ENCODE results near the gene LRRC36.

The LRRC36 gene

DNA sequence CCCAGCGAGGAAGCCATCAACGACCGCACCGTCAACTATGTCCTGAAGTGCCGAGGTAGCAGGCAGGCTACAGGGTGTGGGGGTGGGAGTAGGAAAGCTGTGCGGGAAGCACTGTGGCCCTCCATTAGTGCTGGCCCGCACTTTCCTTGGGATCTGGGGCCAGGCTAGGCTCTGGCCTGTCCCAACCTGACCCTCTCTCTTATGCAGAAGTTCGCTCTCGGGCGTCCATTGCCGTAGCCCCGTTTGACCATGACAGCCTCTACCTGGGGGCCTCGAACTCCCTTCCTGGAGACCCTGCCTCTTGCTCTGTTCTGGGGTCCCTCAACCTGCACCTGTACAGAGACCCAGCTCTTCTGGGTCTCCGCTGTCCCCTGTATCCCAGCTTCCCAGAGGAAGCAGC, 38.7 kb upstream of the LRRC36 start:
- ATAC-seq (ENCODE audit: low read depth) = no peak
- no peak for DNase-seq (ENCODE audit: low spot score)

DNA sequence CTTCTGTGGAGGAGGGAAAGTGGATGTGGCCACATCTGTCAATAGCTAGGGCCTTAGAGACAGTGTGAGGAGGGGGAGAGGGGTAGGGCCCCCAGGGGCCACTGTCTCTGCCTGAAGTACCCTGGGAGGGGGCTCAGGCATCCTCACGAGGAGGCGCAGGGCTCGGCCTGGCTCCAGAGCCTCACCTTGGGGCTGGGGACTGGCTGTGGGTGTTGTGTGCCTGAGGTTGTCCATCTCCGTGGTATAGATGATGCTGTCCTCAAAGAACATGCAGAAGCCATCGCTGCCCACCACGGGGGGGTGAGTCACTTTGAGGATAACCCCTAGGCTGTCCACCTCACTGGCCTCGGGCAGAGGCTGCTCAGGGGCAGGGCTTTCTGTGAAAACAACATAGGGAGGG, 35.2 kb upstream of the LRRC36 start:
- no peak overlapping the region for H3K4me3 ChIP-seq (ENCODE audit: severe bottlenecking)
- no peaks in the 10 kb centered on the region for H3K4me1 ChIP-seq (ENCODE audit: insufficient read depth, poor library complexity, severe bottlenecking)
- no peak overlapping the region for H3K27ac ChIP-seq (ENCODE audit: poor library complexity, severe bottlenecking)
- no peaks in the 10 kb centered on the region for H3K27me3 ChIP-seq (ENCODE audit: insufficient read depth, poor library complexity, severe bottlenecking)
- DNase-seq (ENCODE audit: low spot score) (no peak), ATAC-seq (ENCODE audit: low read depth) (no peak)
- no peaks in the 10 kb centered on the region for H3K9me3 ChIP-seq (ENCODE audit: severe bottlenecking)
- TF ChIP-seq, protein P1, sequence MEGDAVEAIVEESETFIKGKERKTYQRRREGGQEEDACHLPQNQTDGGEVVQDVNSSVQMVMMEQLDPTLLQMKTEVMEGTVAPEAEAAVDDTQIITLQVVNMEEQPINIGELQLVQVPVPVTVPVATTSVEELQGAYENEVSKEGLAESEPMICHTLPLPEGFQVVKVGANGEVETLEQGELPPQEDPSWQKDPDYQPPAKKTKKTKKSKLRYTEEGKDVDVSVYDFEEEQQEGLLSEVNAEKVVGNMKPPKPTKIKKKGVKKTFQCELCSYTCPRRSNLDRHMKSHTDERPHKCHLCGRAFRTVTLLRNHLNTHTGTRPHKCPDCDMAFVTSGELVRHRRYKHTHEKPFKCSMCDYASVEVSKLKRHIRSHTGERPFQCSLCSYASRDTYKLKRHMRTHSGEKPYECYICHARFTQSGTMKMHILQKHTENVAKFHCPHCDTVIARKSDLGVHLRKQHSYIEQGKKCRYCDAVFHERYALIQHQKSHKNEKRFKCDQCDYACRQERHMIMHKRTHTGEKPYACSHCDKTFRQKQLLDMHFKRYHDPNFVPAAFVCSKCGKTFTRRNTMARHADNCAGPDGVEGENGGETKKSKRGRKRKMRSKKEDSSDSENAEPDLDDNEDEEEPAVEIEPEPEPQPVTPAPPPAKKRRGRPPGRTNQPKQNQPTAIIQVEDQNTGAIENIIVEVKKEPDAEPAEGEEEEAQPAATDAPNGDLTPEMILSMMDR (IDR thresholded peaks at IDR 0.05; ENCODE audit: poor library complexity, severe bottlenecking) = no peak
- peaks cover 11% of the 10 kb centered on the region for H3K36me3 ChIP-seq (ENCODE audit: low read depth)

More for the DNA sequence above, 38.7 kb upstream of the LRRC36 start:
- Histone ChIP-seq H3K36me3 (ENCODE audit: low read depth) (peaks cover 35% of the 10 kb centered on the region), H3K9me3 (ENCODE audit: severe bottlenecking) (no peaks in the 10 kb centered on the region), H3K27me3 (ENCODE audit: insufficient read depth, poor library complexity, severe bottlenecking) (no peaks in the 10 kb centered on the region), H3K27ac (ENCODE audit: poor library complexity, severe bottlenecking) (no peak overlapping the region), H3K4me1 (ENCODE audit: insufficient read depth, poor library complexity, severe bottlenecking) (no peaks in the 10 kb centered on the region), H3K4me3 (ENCODE audit: severe bottlenecking) (no peak overlapping the region)
- TF ChIP-seq, protein P1 (IDR thresholded peaks at IDR 0.05; ENCODE audit: poor library complexity, severe bottlenecking) = no peak

DNA sequence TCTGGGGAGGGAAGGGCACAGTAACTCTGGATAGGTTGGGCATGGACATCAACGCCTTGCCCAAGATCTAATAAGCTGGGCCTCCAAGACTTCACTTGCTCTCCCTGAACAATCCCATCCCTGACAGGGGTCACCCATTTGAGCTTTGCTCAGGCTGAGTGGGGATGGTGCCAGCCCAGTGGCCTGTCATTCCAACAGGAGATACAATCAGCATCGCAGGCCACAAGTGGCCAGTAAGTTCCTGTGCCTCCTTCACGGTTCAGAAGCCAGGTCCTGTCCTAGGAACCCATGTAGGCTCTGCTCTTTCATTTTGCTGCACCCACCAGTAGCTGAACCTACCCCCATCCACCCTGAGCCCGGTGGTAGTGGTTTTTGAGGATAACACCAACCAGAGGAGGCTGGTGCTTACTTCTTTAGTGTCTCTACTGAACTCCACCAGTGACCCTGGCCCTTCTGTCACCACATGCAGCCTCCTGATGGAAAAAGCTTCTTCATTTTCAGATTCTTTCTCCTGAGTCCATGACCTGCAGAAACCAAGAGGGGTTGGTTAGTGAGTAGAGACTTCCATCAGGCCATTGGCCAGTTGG, 32.4 kb upstream of the LRRC36 start:
- TF ChIP-seq, protein P1 (IDR thresholded peaks at IDR 0.05; ENCODE audit: poor library complexity, severe bottlenecking) = no peak
- H3K27me3 ChIP-seq (ENCODE audit: insufficient read depth, poor library complexity, severe bottlenecking) = no peaks in the 10 kb centered on the region
- ATAC-seq (ENCODE audit: low read depth) (no peak), DNase-seq (ENCODE audit: low spot score) (no peak)
- H3K36me3 ChIP-seq (ENCODE audit: low read depth) = no peaks in the 10 kb centered on the region
- H3K9me3 ChIP-seq (ENCODE audit: severe bottlenecking) = no peaks in the 10 kb centered on the region
- H3K4me3 ChIP-seq (ENCODE audit: severe bottlenecking) = no peak overlapping the region
- H3K4me1 ChIP-seq (ENCODE audit: insufficient read depth, poor library complexity, severe bottlenecking) = no peaks in the 10 kb centered on the region
- no peak overlapping the region for H3K27ac ChIP-seq (ENCODE audit: poor library complexity, severe bottlenecking)

DNA sequence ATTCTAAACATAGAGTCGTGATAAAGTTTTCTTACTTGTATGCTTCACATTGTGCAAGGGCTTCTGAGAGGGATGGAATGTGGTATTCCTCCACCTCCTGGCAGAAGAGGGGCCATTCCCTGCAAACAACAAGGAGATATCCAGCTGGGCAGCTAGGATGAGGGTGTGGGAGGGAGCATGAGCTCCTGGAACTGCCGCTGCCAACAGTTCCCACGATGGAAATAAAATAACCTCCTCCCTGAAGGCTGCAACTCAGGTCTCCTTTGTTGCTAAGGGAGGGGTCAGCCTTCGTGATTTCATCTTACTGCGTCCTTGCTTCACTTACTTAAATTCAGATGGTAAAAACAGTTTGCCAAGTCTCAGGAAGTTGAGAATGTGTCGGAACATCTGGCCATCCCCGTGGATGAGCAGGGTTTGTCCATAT, 31.7 kb upstream of the LRRC36 start:
- ATAC-seq (ENCODE audit: low read depth) (no peak), DNase-seq (ENCODE audit: low spot score) (no peak)
- H3K9me3 ChIP-seq (ENCODE audit: severe bottlenecking) = no peaks in the 10 kb centered on the region
- H3K4me3 ChIP-seq (ENCODE audit: severe bottlenecking) = no peak overlapping the region
- H3K36me3 ChIP-seq (ENCODE audit: low read depth) = no peaks in the 10 kb centered on the region
- TF ChIP-seq, protein P1 (IDR thresholded peaks at IDR 0.05; ENCODE audit: poor library complexity, severe bottlenecking) = no peak
- H3K4me1 ChIP-seq (ENCODE audit: insufficient read depth, poor library complexity, severe bottlenecking) = no peaks in the 10 kb centered on the region
- H3K27ac ChIP-seq (ENCODE audit: poor library complexity, severe bottlenecking) = no peak overlapping the region
- no peaks in the 10 kb centered on the region for H3K27me3 ChIP-seq (ENCODE audit: insufficient read depth, poor library complexity, severe bottlenecking)

DNA sequence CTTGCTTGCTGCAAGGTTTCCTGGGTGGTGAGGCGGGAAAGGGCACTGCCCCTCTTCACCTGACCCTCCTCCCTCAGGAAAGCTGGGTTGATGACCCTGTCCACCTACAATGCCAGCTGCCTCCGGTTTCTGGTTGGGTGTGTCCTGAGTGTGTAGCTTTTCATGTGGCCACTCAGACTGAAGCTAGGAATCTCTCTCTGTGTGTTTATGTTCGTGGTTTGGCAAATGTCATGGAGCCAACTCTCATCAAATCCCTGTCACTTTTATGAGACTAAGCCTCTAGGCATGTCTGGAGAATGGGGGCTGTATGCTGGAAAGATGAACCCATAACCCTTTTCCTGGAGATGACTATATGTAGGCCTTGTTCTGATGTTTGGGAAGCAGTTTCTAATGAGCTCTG, 30.2 kb upstream of the LRRC36 start:
- Histone ChIP-seq H3K9me3 (ENCODE audit: severe bottlenecking) (no peaks in the 10 kb centered on the region), H3K27me3 (ENCODE audit: insufficient read depth, poor library complexity, severe bottlenecking) (no peaks in the 10 kb centered on the region), H3K4me1 (ENCODE audit: insufficient read depth, poor library complexity, severe bottlenecking) (no peaks in the 10 kb centered on the region), H3K36me3 (ENCODE audit: low read depth) (no peaks in the 10 kb centered on the region), H3K27ac (ENCODE audit: poor library complexity, severe bottlenecking) (no peak overlapping the region), H3K4me3 (ENCODE audit: severe bottlenecking) (no peak overlapping the region)
- no peak for ATAC-seq (ENCODE audit: low read depth)
- TF ChIP-seq, protein P1 (IDR thresholded peaks at IDR 0.05; ENCODE audit: poor library complexity, severe bottlenecking) = no peak
- no peak for DNase-seq (ENCODE audit: low spot score)

Data from RWPE2 (cell line).